ENCODE data around the gene POLR2J.
"Not testable (repeated sequence)": the region's sequence is repeated elsewhere in the genome, so short reads cannot be mapped to it uniquely, and the experiment has no call there.

Gene POLR2J

DNA sequence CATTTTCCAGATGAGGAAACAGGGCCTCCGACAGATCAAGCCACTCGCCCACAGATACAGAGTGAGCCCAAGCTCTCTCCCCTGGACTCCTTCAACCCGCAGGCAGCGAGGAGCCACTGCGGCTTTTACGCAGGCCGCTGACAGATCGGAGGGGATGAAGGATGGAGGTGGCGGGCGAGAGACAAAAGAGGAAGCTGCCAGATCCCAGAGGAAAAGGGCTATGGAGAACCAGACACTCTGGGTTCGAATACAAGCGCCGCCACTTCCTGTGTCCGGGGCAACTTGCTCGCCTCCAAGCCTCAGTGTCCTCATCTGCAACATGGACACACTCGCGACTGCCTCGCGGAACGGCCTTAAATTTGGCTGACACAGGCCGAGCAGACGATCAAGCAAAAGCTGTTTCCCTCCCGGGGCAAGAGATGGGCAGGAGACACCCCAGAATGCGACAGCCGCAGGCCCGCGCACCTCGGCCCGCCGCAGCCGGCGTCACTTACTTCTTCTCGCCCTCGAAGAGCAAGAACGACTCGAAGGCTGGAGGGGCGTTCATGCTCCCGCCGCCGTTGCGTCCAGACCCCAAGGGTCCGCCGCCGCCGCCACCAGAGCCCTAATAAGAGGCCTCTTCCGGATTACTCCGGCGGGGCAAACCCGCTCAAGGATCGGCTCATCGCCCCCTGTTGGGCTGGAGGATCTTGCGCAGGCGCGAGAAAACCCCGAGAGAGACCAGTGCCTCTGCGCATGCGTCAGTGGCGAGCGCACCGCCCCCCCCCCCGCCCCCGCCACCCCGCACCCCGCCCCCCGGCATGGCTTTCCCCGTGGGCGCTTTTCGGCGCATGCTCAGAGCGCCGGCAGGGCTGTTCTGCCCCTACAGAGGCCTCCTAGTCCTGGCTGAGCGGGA is at the start of gene POLR2J:
Gene POLR2J, minus strand, starts transcription at position 609 of the 895 bp plus-strand sequence. Its CDS starts 62 bp downstream, at position 547.
- peak; percentile 92 for DNase-seq

GRCh38 chr7:102527822-102528793 is 49.4 kb upstream of the POLR2J start:
- not testable (repeated sequence) for DNase-seq

GRCh38 chr7:102527182-102527581 is 48.5 kb upstream of the POLR2J start:
- not testable (repeated sequence) for DNase-seq

- not testable (repeated sequence) for DNase-seq
Measured at GRCh38 chr7:102524803-102525202, 46.1 kb upstream of the POLR2J start.

- DNase-seq = not testable (repeated sequence)
Measured at GRCh38 chr7:102520797-102521196, 42.1 kb upstream of the POLR2J start.

GRCh38 chr7:102517550-102518147 is 38.9 kb upstream of the POLR2J start, which contains the start of gene RASA4B:
Gene RASA4B, minus strand, starts transcription at chr7:102517777. Its CDS starts 67 bp downstream, at chr7:102517710.
- DNase-seq = peak; percentile 7

DNA sequence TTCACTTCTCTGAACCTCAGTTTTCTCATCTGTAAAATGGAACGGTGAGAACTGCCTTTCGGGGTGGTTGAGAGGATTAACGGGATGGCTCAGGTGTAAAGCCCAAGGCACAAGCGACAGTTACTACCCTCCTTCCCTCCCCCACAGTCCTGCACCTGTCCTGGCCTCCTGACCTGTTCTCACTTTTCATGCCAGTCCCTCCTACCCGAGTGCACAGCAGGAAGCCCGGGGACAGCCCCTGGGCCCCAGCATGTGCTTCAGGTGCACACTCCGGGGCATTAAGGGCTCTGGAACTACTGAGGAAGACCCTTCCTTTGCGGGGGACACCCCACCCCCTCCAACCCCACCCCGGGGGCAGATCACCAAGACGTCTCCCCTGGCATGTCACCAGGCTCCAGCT is 38.2 kb upstream of the POLR2J start:
- not testable (repeated sequence) for DNase-seq

GRCh38 chr7:102515889-102516288 is 37.2 kb upstream of the POLR2J start:
- DNase-seq = not testable (repeated sequence)

DNA sequence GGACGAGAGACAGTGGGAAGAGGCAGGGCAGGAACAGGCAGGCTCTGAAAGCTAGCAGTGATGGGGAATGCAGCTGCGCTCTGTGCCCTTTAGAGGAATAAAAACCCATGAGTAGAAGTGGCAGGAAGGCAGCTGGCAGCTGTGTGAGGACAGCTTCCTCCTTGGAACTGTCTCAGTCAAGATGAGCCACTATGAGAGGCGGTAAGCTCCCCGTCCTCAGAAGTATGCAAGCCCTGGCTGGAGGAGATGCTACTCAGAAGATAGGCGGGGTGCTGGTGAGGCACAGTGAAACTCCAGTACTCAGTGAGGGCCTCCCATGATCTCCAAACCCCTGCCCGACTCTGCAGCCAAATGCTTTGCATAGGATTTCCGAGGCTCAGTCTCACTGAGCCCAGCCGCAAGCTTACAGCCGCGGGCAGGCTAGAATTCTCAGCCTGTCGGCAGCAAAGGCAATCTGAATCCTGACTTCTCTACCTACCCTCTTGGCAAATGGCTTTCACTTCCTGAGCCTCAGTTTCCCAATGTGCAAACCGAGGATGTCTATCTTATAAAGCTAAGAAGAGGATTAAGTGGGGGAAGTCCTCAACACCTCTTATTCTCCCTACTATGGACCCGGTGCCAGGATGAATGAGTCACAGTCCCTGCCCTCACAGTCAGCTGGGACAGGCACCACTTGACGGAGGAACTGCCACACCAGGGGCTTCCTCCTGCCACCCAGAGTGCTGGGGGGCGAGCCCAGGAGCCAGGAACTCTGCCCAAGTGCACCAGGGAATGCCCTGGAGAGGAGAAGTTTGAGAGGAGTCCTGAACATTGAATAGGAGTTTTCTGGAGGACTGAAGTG is 36.4 kb upstream of the POLR2J start:
- not testable (repeated sequence) for DNase-seq

DNA sequence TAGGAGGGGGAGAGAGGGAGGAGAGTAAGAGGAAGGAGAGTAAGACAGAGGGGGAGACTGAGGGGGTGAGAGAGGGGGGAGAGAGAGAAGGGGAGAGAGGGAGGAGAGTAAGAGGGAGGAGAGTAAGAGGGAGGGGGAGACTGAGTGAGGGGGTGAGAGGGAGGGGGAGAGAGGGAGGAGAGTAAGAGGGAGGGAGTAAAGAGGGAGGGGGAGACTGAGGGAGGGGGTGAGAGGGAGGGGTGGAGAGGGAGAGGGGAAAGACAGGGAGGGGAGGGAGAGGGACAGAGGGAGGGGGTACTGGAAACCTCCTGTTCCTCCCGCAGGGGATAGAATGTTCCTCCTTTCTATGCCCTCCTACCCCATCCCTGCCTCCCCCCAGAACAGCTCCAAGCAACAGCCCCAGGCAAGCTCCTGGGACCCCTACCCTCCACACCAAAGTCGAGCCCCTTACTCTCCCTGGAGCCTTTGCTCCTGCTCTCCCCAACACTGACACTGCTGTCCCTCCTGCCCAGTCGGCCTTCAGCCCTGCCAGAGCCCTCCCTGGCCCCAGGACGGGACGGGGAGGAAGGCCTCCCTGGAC is 34.0 kb upstream of the POLR2J start:
- DNase-seq = peak; percentile 0

GRCh38 chr7:102511860-102512522 is 33.3 kb upstream of the POLR2J start:
- not testable (repeated sequence) for DNase-seq

GRCh38 chr7:102510575-102510974 is 31.9 kb upstream of the POLR2J start:
- not testable (repeated sequence) for DNase-seq

GRCh38 chr7:102507410-102508088 is 28.8 kb upstream of the POLR2J start:
- DNase-seq = not testable (repeated sequence)

DNA sequence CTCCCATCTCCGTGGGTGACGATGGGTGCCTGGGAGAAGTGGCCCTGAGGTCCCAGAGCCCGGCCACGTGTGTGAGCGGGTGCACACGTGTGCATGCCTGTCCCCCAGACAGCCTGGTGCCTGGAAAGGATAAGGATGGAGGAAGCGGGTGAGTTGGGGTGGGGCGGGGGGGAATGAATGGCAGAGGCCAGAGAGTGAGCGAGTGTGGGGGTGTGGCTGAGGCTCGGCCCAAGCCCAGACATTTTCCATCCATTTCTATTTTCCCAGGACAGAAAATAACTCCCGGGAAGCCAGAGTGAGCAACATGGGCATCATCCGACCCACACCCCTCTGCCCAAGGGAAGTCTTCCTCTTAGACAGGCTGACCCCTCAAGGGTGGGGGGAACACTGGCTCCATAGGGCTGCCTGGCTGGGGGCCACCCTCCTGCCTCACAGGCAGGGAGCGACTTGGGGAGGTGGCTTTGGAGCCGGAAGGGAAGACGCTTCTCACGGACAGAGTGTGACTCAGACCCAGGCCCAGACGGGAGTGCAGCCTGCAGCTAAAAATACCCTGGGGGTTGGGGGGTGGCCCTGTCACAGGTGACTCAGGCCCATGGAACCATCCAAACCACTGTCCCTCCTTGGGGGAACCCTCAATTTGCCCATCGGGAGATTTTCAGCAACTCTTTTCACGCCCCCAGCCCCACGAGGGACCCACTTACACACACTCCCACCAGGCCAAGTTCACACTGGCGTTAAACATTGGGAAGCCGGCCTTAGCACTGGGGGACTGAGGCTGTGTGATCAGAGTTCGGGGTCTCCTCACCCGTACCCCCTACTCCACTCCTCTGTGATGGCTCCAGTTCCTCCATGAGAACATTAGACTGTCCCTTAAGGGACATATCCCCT is 26.8 kb upstream of the POLR2J start:
- not testable (repeated sequence) for DNase-seq

DNA sequence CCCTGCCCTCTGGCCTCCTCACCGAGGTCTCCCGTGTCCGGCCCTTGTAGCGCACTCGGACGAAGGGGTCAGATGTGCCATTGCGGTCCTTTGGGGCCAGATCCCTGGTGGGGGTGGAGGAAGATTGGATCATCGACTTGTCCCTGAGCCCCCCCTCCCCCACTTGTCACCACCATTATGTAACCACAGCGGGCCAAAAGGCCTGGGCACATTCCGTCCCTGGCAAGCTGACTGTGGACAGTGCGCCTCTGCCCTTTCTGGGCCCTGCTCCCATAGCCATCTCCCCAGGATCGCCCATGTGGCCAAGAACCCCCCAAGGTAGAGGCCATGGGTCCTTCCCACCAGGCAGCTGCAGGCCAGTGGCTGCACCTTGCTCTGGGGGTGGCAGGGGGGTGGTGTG is 24.4 kb upstream of the POLR2J start:
- DNase-seq = not testable (repeated sequence)

- not testable (repeated sequence) for DNase-seq
Measured at GRCh38 chr7:102498321-102498720, 19.6 kb upstream of the POLR2J start.

- DNase-seq = not testable (repeated sequence)
Measured at GRCh38 chr7:102497308-102497707, 18.6 kb upstream of the POLR2J start.

DNA sequence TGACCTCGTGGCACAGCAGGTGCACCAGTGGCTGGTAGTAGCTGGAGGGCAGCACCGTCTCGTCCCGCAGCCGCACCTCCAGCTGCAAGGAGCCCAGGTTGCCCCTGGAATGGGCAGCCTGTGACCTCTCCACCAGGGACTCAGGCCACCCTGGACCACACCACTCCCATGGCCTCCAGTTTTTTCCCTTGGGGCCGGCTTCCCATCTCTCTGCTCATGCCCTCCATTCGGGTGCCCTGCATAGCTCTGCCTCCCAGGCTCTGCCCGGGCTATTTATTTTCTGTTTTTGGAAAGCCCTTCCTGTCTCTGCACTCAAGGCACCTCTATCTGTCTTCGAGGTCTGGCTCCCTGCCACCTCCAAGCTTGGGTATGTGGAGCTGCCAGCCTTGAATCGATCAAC is 18.1 kb upstream of the POLR2J start:
- peak; percentile 0 for DNase-seq

Measured in hematopoietic multipotent progenitor cell treated with erythropoietin and hydrocortisone succinate and interleukin-3 and kit ligand, for 4 days (in vitro differentiated cells).